Peyer's patch (tissue), 4 donors: Measurements from ENCODE around the gene TNC.

Experiments
- POLR2A ChIP-seq, 2 donors: fragments of 450-650 bp; IDR thresholded peaks; one replicate each; pipeline ENCODE4 v1.5.1; 2017; ENCODE audit warnings: antibody characterized with exemption in 2 of 2, mild to moderate bottlenecking in 2 of 2, moderate library complexity in 2 of 2
- TF ChIP-seq, protein P1 (sequence below), 6 experiments: fragments of 450-650 bp in 4 of 6; fragments of 200-600 bp in 2 of 6; sonication (generic) in 1 of 6; IDR thresholded peaks; one replicate each; pipeline ENCODE4 v1.5.1; 2017 to 2019; ENCODE audit warnings: antibody characterized with exemption in 6 of 6, mild to moderate bottlenecking in 3 of 6, moderate library complexity in 1 of 6

DNA sequence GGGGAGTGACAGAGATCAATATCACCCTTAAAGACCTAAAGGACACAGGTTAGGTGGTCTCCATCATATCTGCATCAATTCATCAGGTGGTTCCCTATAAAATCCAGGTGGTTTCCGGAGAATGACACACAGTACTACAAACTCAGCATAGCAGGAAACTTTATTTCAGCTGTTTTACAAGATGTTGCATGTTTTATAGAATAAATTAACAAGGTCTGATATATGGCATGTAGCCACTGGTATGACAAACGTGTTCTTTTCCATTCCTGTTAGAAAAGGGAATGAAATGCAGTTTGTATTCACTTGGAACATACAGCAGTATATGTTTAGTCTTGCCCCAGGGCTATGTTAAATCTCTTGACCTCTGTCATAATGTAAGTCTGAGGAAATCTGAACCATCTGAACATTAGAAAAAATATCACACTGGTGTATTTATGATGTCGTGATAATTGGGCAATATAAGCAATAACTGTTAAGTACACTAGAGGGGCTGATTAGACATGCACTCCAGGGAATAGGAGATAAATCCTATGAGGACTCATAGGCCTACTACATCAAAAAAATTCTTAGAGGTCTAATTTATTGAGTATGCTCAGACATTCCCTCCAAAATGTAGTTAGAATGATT, 145.3 kb downstream of the TNC start:
- TF ChIP-seq, protein P1, sequence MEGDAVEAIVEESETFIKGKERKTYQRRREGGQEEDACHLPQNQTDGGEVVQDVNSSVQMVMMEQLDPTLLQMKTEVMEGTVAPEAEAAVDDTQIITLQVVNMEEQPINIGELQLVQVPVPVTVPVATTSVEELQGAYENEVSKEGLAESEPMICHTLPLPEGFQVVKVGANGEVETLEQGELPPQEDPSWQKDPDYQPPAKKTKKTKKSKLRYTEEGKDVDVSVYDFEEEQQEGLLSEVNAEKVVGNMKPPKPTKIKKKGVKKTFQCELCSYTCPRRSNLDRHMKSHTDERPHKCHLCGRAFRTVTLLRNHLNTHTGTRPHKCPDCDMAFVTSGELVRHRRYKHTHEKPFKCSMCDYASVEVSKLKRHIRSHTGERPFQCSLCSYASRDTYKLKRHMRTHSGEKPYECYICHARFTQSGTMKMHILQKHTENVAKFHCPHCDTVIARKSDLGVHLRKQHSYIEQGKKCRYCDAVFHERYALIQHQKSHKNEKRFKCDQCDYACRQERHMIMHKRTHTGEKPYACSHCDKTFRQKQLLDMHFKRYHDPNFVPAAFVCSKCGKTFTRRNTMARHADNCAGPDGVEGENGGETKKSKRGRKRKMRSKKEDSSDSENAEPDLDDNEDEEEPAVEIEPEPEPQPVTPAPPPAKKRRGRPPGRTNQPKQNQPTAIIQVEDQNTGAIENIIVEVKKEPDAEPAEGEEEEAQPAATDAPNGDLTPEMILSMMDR (IDR thresholded peaks at IDR 0.05): no peak
- no peak for TF ChIP-seq POLR2A (IDR thresholded peaks at IDR 0.05)
